NCI-H446 treated with DMSO at 0.1 percent for 48 hours (cell line): ENCODE measurements around the gene PYGM.

Experiments
- DNase-seq: peaks from one replicate; lab custom pipeline; 2025; lab: John Stamatoyannopoulos, UW

PYGM gene

DNA sequence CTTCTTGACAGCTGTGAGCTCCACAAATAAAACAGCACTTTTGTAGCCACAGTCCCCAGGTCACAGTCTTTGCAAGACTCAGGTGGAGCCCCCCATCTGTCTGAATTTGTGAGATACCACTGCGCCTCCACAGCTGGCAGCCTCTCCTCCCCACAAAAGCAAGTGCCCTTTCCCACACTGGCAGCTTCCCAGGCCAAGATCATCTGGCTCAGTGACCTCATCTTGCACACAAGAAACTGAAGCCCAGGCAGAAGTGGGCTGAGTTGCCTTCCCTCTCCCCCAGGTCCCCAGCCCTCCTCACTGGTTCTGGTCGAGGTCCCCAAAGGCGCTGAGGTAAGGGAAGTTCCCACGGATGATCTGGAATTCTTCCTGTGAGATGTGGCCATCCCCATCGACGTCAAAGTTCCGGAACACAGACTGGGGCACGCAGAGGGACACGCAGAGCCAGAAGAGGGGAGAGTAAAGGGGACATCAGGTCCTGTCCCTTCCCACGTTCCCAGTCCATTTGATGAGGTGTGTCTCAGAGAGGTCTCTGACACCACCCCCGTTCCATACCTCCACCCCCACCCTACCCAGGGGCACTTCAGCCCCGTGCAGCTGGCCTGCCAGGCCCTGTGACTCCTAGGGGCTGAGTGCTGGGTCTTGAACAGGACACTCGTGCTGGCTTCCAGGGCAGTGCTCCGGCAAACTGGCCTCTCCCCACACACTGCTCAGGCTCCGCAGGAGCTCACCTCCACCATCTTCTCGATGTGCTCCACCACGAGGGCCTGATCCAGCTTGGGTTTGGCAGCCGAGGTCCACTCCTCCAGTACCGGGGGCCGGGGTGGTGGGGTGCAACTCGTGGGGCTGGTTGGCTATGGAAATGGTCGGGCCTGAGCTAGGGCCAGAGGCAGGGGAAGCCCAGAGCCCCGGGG, 24.7 kb downstream of the PYGM start:
- no peak for DNase-seq

DNA sequence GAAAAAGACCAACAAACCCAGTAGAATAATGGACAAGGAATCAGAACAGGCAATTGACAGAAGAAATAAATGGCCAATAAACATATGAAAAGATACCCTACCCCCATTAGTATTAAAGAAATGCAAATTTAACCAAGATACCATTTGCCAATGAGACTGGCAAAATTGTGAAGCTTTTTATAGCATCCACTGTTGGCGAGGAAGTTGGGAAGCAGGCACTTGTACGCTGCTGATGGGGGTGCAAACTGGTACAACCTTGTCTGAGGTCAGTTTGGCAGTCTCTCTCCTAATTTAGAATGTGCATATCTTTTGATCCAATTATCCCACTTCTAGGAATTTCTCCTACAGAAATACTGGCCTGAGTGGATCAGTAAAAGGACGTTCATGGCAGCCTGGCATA, 28.2 kb downstream of the PYGM start:
- DNase-seq: no peak

DNA sequence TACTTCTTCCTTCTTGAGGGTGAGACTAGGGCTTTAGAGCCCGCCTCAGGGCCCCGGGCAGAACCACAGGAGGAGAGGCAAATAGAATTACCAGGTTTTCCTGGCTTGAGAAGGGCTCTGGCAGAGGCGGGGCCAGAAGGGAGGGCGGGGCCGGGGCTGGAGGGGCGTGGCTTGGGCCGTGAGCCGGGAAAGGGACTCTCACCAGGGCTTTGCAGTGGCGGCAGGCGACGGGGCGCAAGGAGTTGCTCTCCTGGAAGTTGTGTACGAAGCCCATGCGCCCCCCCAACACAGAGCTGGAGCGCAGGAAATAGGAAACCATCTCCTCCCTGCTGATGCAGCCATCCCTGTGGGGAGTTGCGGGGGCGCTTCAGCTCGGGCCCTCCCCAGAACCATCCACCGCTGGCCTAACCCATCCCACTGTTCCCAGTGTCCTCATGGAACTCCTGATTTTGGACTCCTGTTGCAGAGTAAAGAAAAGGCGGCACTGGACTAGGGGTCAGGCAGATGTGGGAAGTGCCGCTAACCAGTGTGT, 29.9 kb downstream of the PYGM start:
- no peak for DNase-seq

DNA sequence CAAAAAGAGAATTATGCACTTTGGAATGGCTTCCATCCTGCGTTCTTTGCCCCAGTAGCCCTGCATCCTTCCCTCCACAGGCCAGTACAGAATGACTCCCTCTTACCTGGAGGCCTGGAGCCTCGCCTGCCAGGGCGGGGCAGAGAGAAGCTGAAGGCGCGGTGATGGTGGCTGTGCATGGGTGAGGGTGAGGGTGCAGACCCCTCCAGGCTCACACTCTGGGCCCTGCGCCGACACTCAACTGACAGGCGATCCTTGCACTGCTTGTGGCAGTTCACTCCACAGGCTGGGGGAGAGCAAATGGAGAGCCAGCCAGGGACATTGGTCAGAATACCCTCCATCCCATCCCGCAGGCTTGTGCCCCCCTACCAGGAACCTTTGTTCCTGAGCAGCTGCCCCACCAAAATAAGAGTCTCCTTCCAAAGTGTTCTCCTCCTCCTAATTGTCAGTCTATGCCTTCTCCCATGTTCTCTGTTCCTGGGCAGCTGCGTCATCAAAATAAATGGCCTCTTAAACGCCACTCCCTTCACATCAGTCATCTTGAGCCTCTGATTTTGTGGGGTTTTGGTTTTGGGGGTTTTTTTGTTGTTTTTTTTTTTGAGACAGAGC, 30.9 kb downstream of the PYGM start:
- no peak for DNase-seq

DNA sequence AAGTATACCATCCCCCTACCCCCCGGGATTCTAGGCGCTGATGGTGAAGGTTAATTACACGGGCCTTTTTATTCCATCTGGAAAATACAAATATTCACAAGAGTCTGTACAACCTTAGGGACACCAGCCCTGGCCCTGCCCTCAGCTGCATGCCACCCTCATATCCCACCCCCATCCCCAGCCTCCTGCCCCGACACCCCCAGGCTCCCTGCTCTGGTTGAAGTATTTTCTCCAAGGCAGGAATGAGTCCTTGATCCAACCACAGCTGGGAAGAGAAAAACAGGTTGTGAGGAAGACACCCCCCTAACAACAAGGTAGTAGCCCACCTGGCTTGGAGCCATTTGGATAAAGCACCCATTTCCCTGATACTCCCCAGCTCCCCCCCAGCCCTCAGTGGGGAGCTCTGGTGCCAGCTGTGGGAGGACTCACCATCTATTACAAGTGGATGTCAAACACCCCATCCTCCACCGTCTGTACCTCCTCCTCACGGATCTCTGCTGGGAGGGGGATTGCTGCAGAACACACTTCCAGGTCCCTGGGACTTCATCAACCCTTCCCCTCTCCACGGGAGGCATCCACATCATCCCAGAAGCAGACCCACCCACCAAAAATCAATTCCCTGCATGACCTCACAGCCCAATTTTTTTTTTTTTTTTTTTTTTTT, 32.8 kb downstream of the PYGM start:
- no peak for DNase-seq

DNA sequence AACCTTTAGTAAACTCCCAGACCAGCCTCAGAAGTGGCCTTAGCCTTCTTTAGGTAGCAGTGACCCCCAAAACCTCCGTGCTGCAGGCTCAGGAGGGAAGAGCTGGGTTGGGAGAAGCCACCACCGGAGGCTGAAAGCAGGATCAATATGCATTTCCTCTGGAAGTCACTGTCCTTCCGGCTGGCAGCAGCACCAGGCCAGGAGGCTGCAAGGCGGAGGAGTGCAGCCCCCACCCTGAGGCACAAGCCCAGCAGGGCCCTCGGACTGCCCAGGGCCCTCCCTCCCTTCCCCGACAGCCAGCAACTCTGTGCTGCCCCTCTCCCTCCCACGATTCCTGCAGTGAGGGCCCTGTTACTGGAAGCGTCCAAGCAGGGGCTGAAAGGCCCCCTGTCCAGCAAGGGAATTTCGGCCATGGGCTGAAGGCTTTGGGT, 33.5 kb downstream of the PYGM start:
- no peak for DNase-seq

DNA sequence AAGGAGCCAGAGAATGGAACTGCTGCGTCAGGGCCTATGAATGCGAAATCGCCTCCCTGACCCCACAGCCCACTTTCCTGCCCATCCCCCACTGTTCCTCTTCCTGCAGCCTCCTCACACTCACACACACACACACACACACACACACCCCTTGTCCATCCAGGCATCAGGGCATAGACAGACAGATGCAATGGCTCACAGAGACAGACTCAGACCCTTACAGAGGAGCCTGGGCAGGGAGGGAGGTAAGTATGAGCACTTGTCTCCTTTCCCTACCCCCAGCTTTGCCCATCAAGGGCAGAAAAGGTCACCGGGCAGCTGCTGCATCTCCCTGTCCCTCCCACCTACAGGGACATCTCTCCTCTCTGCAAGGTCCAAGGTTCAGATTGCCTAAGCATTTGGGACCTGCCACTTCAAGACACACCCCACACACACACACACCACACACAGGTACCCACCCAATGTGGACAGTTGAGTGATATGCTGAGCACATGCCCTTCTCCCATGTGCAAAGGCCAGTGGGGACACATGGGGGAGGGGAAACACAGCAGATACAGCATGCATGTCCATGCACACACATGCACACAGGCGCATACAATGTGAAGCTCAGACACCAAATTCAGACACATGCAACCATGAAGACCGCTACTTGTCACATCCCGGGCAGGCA, 34.8 kb downstream of the PYGM start:
- no peak for DNase-seq

DNA sequence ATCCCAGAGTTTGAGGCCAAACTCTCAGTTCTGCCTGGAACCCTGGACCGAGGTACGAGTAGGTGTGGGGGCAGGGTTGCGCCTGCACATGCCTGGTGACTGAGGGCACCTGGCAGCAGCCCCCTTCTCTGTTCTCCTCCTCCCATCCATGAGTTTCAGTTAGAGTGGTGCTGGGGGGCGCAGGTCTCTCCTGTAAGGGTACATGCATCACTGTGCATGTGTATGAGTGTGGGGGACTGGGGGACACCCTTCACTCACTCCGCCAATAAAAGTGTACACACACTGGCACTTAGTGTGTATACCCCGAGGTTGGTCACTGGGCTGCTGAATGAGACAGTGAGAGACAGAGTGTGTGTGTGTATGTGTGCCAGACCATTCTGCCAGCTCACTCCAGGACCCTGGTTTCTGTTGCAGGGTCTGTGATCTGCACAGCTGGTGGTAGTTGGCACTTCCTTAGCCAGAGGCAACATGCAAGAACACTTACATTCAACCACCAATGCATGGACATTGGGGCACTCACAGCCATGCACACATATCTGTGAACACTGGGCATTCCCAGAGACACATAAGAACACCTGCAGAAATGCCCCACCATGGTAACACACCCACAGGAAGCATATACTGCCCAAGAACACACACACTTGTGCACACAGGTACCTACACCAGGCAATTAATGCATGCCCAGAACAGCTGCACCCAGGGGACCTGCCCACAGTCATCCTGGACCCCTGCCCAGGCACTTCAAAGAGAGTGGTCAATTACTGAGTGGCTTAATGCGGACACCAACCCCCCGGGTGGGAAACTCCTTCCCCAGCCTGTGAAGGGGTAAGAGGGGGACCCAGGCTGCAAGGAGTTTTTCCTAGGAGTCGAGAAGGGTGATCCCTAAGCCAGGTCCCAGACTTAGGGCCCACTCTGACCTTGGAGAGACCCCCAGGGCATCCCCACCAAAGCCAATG, 35.6 kb downstream of the PYGM start:
- no peak for DNase-seq

DNA sequence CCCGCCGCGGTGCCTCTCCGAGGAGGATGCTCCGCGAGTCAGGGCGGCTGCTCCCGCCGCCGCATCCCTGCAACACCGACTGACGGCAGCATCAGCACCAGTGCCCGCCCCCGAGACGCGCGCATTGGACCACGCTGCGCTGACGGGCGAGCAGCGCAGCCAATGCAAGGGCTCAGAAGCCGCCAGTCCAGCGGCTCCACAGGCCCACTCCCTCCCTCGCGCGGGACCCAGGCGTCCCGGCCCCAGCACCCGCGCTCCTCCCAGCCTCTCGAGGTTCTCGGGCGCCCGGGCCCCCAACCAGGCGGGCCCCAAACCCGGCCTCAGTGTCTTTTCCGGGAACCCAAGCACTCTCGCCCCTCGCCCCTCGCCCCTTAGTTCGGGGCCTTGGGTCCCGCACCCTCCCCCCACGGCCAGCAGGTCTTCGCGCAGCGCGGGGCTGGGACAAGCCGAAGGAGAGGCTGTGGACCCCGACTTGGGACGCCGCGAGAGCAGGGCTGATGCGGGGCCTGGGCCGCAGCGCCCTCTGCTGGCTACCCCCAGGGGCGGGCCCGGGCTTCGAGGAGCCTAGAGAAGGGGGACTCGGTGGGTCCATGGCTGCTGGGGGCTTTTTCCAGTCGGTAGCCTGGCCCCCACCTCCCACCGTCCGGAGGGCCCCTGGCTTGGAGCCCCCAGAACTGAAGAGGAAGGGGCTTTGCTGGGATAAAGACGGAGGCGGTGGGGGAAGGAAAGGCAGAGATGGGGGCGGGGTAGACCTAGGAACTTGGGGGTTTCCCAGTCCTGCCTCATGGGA, 36.5 kb downstream of the PYGM start, which contains the start of gene NRXN2:
TSS of gene NRXN2 (minus strand) at position 81 of the 790 bp plus-strand sequence. CDS start 9,498 bp downstream, outside the sequence.
- peak; percentile 71 for DNase-seq

DNA sequence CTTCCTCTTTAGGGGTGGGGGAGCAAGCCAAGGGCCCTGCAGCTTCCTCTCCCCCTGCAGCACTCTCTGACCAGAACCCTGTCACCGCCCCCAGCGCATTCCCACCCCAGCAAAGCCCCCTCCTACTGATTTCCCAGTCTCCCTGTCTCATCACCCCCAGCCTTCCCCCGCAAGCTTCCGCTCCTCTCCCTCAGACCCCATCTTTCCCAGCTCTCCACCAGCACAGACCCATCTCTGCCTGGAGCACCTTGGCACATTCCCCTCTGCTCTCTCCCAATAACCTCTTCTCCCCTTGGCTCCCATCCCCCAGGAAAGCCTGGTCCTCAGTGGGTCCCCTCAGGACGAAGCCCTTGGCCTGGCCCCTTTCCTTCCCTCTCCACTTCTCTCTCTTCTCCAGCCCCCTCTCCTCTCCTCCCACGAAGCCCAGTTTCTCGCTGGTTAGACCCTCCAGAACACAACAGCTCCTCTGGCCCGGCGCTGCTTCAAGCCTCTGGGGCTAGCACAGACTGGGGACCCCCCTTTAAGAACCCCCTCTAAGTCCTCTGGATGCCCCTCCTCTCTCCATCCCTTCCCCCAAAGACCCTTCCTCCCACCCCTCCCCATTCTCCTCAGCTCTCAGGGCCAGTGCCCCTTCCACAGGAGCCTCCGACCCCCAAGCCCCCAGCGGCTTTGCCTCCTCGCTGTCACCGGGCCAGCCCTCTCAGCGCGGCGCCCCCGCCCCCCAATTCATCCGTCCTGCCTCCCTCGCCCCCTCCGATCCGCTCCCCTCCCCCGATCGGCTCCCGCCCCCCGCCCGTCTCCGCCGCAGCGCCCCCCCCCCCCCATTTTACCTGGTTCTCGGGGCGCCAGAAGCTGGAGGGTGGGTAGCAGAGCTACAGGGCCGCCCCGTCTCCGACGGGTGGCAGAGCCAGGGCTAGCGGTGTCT, 37.4 kb downstream of the PYGM start:
- no peak for DNase-seq

DNA sequence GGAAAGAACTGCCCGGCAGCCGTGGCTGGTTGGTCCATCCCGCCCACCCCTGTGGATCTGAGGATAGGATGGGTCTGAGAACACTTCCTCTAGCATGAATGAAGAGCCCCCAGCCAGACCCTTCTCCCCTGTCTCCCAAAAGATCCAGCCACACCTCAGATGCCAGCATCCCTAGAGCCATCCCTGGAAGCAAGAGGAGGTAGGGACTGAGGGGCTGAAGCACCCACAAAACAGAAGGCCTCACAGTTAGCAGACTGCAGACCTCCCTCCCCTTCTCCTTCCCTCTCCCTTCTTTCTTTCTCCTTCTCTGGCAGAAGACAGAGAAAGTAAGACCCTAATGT, 38.4 kb downstream of the PYGM start:
- no peak for DNase-seq

DNA sequence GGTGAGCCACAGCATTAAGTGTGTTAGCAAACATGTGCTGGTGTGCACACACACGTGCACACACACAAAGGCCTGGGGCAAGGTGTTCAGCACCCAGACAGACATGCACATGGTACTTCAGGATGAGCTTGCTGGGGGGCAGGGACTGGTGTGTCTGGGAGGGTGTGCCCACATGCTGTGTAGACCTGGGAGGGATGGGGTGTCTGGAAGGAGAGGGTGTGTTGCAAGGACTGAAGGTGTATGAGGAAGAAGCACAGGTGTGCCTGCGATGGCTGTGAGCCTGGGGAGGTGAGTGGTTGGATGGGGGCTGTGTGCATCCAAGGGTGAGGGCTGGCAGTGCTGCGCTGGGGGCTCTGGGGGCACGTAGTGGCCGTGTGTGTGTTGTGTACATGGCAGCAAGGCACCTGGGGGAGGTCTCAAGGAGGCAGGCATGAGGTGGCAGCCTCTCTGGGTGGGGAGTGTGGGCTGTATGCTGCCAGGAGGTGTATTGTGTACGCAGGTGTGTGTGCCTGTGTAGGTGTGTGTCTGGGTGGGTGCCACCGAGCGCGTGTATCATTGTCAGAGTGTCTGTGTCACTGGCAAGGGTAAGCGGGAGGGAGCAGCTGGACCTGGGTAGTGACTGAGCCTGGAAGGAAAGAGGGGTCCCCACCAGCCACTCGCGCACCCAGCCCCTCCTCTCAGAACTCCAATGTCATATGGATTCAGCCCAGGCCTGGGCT, 39.0 kb downstream of the PYGM start:
- no peak for DNase-seq

DNA sequence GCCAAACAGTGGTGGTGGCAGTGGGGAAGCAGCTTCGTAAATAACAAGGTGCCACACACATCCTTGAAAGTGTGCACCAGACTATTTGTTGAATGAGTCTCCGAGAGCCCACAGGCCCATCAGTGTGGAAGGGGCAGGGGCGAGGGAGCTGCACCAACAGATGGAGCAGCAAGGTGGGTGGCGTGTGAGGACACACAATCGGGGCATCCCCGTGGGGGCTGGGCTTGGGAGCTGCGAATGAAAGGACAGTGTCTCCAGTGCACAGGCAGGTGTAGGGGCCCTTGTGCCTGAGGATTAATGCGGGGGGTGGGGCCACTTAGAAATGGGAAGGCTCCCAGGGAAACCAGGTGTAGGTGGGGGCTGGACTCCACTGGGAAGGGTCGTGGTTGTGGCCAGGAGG, 39.6 kb downstream of the PYGM start:
- DNase-seq: no peak

DNA sequence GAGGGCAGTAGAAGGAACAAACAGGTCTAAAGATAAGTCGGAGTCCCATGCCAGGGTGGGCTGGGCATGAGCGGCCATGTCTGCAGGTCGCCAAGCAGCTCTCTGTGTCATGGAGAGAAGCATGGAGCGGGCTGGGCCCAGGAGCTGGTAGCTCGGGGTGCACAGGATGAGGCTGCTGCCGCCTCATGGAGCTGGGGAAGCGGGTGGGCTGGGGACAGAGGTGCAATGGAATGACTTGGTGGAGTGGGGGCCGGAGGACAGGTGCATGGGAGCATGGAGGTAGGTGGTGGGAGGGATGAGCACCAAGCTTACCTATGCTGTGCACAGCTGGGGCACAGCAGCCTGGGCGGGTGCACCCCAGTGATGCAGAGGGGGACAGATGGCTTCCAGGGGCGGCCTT, 40.4 kb downstream of the PYGM start:
- DNase-seq: no peak

DNA sequence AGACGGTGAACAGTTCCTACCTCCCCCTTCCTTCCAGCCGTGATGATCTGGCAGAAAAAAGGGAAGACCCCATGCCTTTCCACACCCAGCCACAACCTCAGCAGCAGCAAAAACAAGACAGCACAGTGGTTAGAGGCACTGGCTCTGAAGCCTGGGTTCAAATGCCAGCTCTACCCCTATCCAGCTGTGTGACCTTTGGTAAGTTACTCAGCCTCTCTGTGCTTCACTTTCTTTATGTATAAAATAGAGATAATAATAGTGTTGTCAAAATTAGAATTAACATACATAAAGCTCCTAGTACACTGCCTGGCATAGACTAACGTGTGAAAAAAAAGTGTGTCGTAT, 41.0 kb downstream of the PYGM start:
- no peak for DNase-seq

DNA sequence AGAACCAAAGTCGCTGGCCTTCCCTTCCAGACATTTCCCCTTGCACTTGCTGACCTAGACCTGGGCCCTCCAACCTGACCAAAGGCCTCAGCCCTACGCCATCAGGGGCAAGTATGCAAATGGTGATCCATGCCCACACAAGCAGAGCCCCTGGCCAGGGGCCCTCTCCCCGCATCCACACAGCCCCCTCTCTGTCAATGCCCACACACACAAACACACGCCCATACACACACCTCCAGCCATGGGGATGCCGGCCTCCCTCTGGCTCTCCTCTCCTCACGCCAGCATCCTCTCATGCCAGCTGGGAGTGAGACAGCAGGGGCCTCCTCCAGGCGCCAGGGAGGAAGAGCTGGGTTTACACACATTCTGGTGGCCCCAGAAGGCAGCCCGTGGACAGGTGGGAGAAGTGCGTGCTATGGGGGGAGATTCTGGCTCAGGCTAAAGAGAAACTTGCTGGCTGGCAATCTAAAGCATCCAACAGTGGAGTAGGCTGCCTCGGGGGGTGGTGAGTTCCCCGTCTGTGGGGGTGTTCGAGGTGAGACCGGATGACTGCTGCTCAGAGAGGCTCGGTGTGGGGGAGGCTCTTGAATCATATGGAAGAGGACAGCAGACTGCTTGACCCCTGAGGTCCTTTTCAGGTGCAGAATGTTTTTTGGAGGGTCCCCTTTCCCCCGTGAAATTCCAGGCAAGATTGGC, 41.5 kb downstream of the PYGM start:
- no peak for DNase-seq

DNA sequence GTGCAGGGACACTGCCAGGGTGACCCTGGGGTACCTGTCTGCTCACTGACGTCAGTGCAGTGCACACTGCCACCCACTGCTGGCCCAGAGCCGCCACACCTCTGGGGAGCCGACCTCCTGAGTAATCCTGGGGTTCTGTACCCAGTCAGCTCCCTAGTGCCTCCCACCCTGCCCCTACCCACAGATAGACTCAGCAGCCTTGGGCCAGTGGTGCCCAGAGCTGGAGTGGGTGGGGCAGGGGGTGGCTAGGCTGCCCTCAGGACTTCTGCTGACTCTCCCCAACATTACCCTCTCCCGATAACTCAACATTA, 42.6 kb downstream of the PYGM start:
- DNase-seq: no peak
